Brain microvascular endothelial cell (primary cell): ENCODE measurements around the gene HBG2.
"Not testable (repeated sequence)": the region's sequence is repeated elsewhere in the genome, so short reads cannot be mapped to it uniquely, and the experiment has no call there.

Experiments used
- DNase-seq: peaks from one replicate; pipeline ENCODE4 v3.0.0-alpha.2; 2020
- H3K27ac ChIP-seq: fragments of 250-450 bp; sonication (Bioruptor Pico); 2 replicates; pipeline ENCODE4 v1.5.1; 2020; ENCODE audit warnings: mild to moderate bottlenecking, moderate library complexity
- H3K27me3 ChIP-seq: fragments of 250-450 bp; sonication (Bioruptor Pico); replicated peaks from 2 replicates; pipeline ENCODE4 v1.5.1; 2020; ENCODE audit warnings: mild to moderate bottlenecking
- H3K36me3 ChIP-seq: fragments of 250-450 bp; sonication (Bioruptor Pico); replicated peaks from 2 replicates; pipeline ENCODE4 v1.5.1; 2020; ENCODE audit warnings: mild to moderate bottlenecking
- H3K4me3 ChIP-seq: 2 replicates; pipeline ENCODE4 v1.5.1; 2011; ENCODE audit warnings: low read depth, mild to moderate bottlenecking, control low read depth, low read length, moderate library complexity
- CTCF ChIP-seq: IDR thresholded peaks from 2 replicates; pipeline ENCODE4 v1.5.1; 2011; ENCODE audit warnings: low read depth, mild to moderate bottlenecking, moderate library complexity, low read length, control low read depth, inconsistent platforms; ENCODE audit errors: missing control alignments
- in situ Hi-C: cut with HindIII; loops from 2 replicates; pipeline ENCODE4 v1.10.0; 2017; ENCODE audit warnings: low sequenced_read_pairs, low pct_ligation_motif_present

The HBG2 gene

GRCh38 chr11:5251746-5252145, 2.8 kb downstream of the HBG2 start:
- Histone ChIP-seq H3K27ac (no peak overlapping the region), H3K36me3 (no peaks in the 10 kb centered on the region), H3K4me3 (no peak overlapping the region), H3K27me3 (no peaks in the 10 kb centered on the region)
- in situ Hi-C loops = no loop called here
- no peak for TF ChIP-seq CTCF
- DNase-seq = no peak

- no peaks in the 10 kb centered on the region for H3K27me3 ChIP-seq
- H3K36me3 ChIP-seq = no peaks in the 10 kb centered on the region
- in situ Hi-C loops = no loop called here
- no peak for DNase-seq
- H3K4me3 ChIP-seq = no peak overlapping the region
- no peak for TF ChIP-seq CTCF
- H3K27ac ChIP-seq = no peak overlapping the region
Measured at GRCh38 chr11:5250543-5251204, 3.9 kb downstream of the HBG2 start.

- H3K36me3 ChIP-seq, DNase-seq, H3K27ac ChIP-seq, H3K4me3 ChIP-seq, in situ Hi-C loops, H3K27me3 ChIP-seq: not testable (repeated sequence)
Measured at GRCh38 chr11:5249807-5250396, 4.7 kb downstream of the HBG2 start, which contains the start of gene HBG1. Gene HBG1 (minus strand): TSS chr11:5249857. CDS start chr11:5249804, 53 bp downstream.

- H3K4me3 ChIP-seq, DNase-seq, in situ Hi-C loops, H3K27me3 ChIP-seq, H3K36me3 ChIP-seq, H3K27ac ChIP-seq: not testable (repeated sequence)
Measured at GRCh38 chr11:5248498-5248897, 6.1 kb downstream of the HBG2 start.

GRCh38 chr11:5247472-5248192, 6.9 kb downstream of the HBG2 start:
- no peak for TF ChIP-seq CTCF
- H3K27me3 ChIP-seq = no peaks in the 10 kb centered on the region
- no peak overlapping the region for H3K4me3 ChIP-seq
- no peaks in the 10 kb centered on the region for H3K36me3 ChIP-seq
- no peak overlapping the region for H3K27ac ChIP-seq
- DNase-seq = no peak
- in situ Hi-C loops = no loop called here

GRCh38 chr11:5246772-5247471, 7.7 kb downstream of the HBG2 start:
- in situ Hi-C loops = no loop called here
- Histone ChIP-seq H3K27ac (no peak overlapping the region), H3K36me3 (no peaks in the 10 kb centered on the region), H3K4me3 (no peak overlapping the region), H3K27me3 (no peaks in the 10 kb centered on the region)
- TF ChIP-seq CTCF = no peak
- DNase-seq = no peak
